ENCODE measurements around the gene CTAG1A. TPM values are rescaled to one million over a fixed set of nuclear protein-coding genes. Genes with fewer than 3 reads are reported as not detected.
"Not testable (repeated sequence)": the region's sequence is repeated elsewhere in the genome, so short reads cannot be mapped to it uniquely, and the experiment has no call there.

Gene CTAG1A
- total RNA-seq, 4 donors from 2014 or later: not detected

DNA sequence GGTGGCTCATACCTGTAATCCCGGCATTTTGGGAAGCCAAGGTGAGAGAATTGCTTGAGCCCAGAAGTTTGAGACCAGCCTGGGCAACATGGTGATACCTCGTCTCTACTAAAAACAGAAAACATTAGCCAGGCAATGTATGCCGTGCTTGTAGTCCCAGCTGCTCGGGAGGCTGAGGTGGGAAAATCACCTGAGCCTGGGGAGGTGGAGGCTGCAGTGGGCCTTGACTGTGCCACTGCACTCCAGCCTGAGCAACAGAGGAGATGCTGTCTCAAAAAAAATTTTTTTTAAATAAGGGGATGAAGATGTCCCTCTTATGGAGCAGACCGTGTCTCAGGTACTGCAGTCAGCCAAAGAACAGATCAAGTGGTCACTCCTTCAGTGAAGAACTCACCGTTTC is 20.6 kb downstream of the CTAG1A start:
- Histone ChIP-seq H3K36me3 (no peaks in the 10 kb centered on the region), H3K27ac (no peak overlapping the region), H3K4me1 (no peaks in the 10 kb centered on the region), H3K27me3 (no peaks in the 10 kb centered on the region), H3K9me3 (no peaks in the 10 kb centered on the region), H3K4me3 (no peak overlapping the region)
- TF ChIP-seq, protein P1, sequence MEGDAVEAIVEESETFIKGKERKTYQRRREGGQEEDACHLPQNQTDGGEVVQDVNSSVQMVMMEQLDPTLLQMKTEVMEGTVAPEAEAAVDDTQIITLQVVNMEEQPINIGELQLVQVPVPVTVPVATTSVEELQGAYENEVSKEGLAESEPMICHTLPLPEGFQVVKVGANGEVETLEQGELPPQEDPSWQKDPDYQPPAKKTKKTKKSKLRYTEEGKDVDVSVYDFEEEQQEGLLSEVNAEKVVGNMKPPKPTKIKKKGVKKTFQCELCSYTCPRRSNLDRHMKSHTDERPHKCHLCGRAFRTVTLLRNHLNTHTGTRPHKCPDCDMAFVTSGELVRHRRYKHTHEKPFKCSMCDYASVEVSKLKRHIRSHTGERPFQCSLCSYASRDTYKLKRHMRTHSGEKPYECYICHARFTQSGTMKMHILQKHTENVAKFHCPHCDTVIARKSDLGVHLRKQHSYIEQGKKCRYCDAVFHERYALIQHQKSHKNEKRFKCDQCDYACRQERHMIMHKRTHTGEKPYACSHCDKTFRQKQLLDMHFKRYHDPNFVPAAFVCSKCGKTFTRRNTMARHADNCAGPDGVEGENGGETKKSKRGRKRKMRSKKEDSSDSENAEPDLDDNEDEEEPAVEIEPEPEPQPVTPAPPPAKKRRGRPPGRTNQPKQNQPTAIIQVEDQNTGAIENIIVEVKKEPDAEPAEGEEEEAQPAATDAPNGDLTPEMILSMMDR (IDR thresholded peaks at IDR 0.05): no peak
- TF ChIP-seq EP300 (IDR thresholded peaks at IDR 0.05): no peak
- no peak for TF ChIP-seq POLR2A (IDR thresholded peaks at IDR 0.05)
- whole genome bisulfite sequencing, 2 donors: 78 to 88% methylated on average over 5 to 6 of the region's 6 CpGs
- DNase-seq (ENCODE audit: low spot score in 2 of 2): no peak

DNA sequence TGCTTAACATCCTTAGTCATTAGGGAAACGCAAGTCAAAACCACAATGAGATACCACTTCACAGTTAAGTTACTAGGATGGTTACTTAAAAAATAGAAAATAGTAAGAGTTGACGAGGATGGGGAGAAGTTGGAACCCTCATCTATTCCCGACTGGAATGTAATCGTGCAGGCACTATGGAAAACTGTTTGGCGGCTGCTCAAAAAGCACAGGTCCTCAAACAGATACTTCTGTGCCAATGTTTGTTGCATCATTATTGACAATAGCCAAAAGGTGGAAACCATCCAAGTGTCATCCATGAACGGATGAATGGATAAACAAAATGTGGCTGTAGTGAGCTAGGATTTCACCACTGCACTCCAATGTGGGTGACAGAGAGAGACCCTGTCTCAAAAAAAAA is 22.4 kb downstream of the CTAG1A start:
- no peak overlapping the region for H3K27ac ChIP-seq
- H3K36me3 ChIP-seq: no peaks in the 10 kb centered on the region
- 72 to 81% methylated on average over 6 of the region's 6 CpGs for WGBS, 2 donors
- no peaks in the 10 kb centered on the region for H3K4me1 ChIP-seq
- TF ChIP-seq, protein P1 (IDR thresholded peaks at IDR 0.05): no peak
- no peak for TF ChIP-seq POLR2A (IDR thresholded peaks at IDR 0.05)
- no peak for TF ChIP-seq EP300 (IDR thresholded peaks at IDR 0.05)
- no peaks in the 10 kb centered on the region for H3K9me3 ChIP-seq
- H3K27me3 ChIP-seq: no peaks in the 10 kb centered on the region
- no peak overlapping the region for H3K4me3 ChIP-seq
- no peak for DNase-seq (ENCODE audit: low spot score in 2 of 2)

DNA sequence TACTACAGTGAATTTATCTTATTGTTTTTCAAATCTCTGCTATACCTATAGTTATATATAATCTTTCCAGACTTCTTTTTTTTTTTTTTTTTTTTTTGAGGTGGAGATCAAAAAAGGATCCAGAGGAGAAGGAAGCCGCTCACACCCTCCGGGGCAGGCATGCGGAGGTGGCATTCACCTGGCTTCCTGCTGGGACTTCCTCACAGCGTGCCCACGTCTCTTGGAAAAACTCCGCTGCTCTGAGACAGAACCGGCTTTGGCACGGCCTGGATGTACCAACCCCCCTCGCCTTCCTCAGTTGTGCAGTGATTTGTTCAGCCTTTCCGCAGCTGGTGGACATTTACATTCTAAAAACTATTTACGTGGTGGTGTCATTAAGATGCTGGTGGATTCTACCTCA is 23.0 kb downstream of the CTAG1A start:
- not testable (repeated sequence) for H3K4me3 ChIP-seq; H3K36me3 ChIP-seq; H3K27me3 ChIP-seq; H3K4me1 ChIP-seq; H3K9me3 ChIP-seq; DNase-seq (ENCODE audit: low spot score in 2 of 2); H3K27ac ChIP-seq
- 81 to 92% methylated on average over 7 to 11 of the region's 11 CpGs for WGBS, 2 donors

DNA sequence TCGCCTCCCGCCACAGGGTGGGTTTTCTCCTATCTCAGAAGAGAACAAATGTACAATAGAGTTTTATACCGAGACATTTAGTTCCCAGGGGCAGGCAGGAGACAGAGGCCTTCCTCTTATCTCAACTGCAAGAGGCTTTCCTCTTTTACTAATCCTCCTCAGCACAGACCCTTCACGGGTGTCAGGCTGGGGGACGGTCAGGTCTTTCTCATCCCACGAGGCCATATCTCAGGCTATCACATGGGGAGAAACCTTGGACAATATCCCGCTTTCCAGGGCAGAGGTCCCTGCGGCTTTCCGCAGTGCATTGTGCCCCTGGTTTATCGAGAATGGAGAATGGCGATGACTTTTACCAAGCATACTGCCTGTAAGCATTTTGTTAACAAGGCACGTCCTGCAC is 23.9 kb downstream of the CTAG1A start:
- not testable (repeated sequence) for H3K4me3 ChIP-seq; H3K4me1 ChIP-seq; DNase-seq (ENCODE audit: low spot score in 2 of 2); H3K27me3 ChIP-seq; H3K36me3 ChIP-seq; H3K9me3 ChIP-seq; H3K27ac ChIP-seq
- 75 to 81% methylated on average over 12 of the region's 12 CpGs for WGBS, 2 donors

DNA sequence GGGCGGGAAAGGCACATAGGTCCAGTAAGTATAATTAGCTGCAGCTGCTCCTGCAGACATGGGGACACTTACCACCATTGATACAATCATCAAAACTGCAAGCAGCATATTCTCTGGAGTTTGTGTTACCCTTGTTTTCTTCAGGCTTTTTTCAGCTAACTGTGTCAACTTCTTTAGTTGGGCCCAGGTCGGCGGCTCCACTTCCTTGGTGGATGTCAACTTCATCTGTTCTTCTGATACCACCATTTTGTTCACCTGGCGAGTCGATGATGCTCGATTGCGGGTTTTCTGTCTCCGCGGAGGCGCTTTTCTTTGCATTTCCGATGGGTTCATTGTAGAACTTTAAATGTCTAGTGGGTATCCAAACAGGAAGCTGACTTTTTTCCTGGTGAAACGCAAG is 26.2 kb downstream of the CTAG1A start:
- not testable (repeated sequence) for H3K27me3 ChIP-seq; DNase-seq (ENCODE audit: low spot score in 2 of 2); H3K9me3 ChIP-seq; H3K36me3 ChIP-seq; H3K4me3 ChIP-seq; H3K27ac ChIP-seq; H3K4me1 ChIP-seq
- 86 to 95% methylated on average over 12 of the region's 12 CpGs for WGBS, 2 donors

DNA sequence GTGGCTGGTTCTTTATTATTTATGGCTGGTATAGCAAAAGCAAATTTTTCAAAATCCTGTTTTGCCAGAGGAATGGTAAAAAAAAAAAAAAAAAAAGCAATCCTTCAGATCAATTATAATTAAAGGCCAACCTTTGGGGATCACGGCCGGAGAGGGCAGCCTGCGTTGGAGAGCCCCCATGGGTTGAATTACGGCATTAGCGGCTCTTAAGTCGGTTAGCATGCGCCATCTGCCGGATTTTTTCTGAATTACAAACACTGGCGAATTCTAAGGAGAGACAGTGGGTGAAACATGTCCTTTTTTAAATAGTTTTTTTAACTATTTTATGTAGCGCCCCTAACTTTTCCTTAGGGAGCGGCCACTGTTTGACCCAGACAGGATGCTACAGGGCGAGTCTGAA is 28.7 kb downstream of the CTAG1A start:
- WGBS, 2 donors: 2 to 11% methylated on average over 7 to 8 of the region's 12 CpGs
- H3K4me1 ChIP-seq, H3K36me3 ChIP-seq: not testable (repeated sequence)

DNA sequence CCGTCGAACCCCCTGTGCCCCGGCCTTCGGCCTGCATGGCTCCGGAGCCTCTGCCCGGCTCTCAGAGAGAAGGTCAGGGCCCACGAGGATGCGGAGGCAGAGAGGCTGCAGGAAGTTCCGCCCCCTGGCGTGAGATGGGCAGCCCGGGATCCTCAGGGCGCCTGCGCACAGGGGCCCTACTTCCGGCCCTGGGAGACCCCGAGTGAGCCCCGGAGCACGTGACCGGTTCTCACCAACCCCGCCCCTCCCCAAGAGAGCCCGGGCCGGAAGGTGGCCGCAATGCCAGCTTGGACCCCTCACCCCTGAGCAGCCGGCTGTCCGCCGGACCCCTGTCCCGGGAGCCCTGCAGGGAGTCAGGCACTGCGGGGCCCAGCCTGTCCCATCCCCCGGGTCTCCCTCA is 34.2 kb downstream of the CTAG1A start, which contains the start of gene CTAG1B:
Gene CTAG1B, minus strand, starts transcription at position 101 of the 400 bp plus-strand sequence. Its CDS starts 64 bp downstream, at position 37.
- DNase-seq (ENCODE audit: low spot score in 2 of 2); H3K27me3 ChIP-seq; H3K27ac ChIP-seq; H3K4me1 ChIP-seq; H3K9me3 ChIP-seq; H3K36me3 ChIP-seq; H3K4me3 ChIP-seq: not testable (repeated sequence)
- no CpG with 5 or more reads among the region's 28 CpGs for WGBS, 2 donors

More for the DNA sequence above, 28.7 kb downstream of the CTAG1A start:
- not testable (repeated sequence) for H3K27ac ChIP-seq; H3K4me3 ChIP-seq; H3K9me3 ChIP-seq; DNase-seq (ENCODE audit: low spot score in 2 of 2); H3K27me3 ChIP-seq

DNA sequence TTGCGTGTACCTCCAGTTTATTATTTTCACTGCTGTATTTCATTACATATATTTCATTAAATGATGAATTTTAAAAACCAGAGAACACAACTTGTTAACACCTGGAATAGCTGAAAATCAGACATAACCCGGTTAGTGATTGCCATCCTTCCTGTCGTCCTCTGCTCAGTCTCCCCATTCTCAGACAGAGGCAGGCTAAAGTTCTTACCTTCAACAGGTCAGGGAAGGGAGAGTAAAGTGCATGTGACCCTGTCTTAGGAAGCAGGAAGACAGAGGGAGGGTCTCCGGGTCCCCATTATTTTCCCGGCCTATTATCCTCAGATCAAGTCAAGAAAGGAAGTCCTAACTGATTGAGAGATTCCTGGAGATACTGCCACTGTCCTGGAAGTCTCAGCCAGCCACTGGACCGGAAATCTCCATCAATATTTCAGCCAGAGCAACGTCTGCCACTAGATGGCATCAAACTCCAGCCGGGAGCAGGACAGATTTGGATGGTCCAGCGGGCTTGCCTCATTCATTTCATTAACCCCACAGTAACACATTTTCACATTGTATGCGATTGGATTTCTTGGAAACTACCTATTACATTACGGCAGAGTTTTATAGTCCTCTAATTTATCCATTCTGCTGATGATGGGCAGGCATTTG is 36.0 kb downstream of the CTAG1A start:
- not testable (repeated sequence) for H3K27ac ChIP-seq; H3K27me3 ChIP-seq; H3K9me3 ChIP-seq; H3K4me1 ChIP-seq; H3K36me3 ChIP-seq; DNase-seq (ENCODE audit: low spot score in 2 of 2); H3K4me3 ChIP-seq
- WGBS, 2 donors: no CpG with 5 or more reads among the region's 11 CpGs

DNA sequence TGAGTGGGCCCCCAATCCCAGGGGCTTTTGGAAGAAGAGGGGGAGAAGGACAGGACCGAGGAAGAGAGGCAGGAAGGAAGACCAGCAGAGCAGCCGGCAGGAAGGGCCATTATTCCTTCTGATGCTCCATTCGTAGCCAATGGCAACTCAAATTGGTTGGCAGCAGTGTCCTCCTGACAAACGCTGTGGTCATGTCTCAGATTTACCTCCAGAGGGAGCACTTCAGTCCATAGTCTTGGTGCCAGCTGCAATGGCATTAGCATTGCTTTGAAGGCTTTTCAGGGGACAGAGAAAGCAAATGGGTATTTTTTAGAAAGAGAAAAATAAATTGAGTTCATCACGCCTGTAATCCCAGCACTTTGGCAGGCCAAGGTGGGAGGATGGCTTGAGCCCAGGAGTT is 44.0 kb downstream of the CTAG1A start:
- not testable (repeated sequence) for H3K27me3 ChIP-seq; DNase-seq (ENCODE audit: low spot score in 2 of 2); H3K36me3 ChIP-seq; H3K9me3 ChIP-seq; H3K4me1 ChIP-seq; H3K4me3 ChIP-seq; H3K27ac ChIP-seq
- no CpG with 5 or more reads among the region's 5 CpGs for WGBS, 2 donors

DNA sequence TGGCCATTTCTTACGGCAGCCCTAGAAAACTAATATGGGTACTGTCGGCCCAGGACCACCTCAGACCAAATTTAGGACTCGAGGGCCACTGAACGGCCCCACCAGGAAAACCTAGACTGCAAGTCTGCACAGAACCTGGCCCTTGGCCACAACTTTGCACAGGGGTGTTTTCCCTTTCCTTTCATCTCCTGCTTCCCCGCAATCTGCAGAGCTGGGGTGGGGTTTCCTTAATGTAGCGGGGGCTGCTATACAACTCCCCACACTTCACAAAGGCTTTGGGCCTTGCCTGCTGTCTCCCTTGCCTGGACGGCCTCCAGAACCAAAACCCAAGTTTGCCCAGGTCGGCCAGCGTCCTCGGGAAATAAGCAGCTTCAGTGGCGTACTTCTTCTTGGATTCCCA is 46.0 kb downstream of the CTAG1A start:
- WGBS, 2 donors: no CpG with 5 or more reads among the region's 11 CpGs
- not testable (repeated sequence) for H3K36me3 ChIP-seq

DNA sequence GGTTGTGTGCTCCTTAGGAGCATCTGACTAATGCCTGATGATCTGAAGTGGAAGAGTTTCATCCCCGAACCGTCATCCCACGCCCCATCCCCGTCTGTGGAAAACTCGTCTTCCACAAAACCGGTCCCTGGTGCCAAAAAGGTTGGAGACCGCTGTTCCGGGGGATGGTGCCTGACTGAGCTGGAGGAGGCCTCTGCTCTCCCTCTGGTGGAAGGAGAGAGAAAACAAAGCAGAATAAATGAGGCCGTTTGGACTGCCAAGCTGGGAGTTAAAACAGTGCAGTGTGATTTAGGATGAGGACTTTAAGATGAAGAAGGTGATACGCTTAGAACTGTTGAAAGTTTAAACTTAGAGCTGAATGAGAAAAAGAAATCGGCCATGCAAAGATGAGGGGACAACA is 48.7 kb downstream of the CTAG1A start:
- not testable (repeated sequence) for H3K4me1 ChIP-seq; H3K36me3 ChIP-seq; H3K27me3 ChIP-seq; H3K9me3 ChIP-seq; H3K4me3 ChIP-seq; DNase-seq (ENCODE audit: low spot score in 2 of 2); H3K27ac ChIP-seq
- WGBS, 2 donors: no CpG with 5 or more reads among the region's 11 CpGs

More for the DNA sequence above, 46.0 kb downstream of the CTAG1A start:
- H3K9me3 ChIP-seq; H3K4me3 ChIP-seq; H3K27me3 ChIP-seq; H3K27ac ChIP-seq; H3K4me1 ChIP-seq; DNase-seq (ENCODE audit: low spot score in 2 of 2): not testable (repeated sequence)

All from tibial nerve (tissue), 4 donors.